ENCODE data around the gene ZNF133. TPM values are rescaled to one million over a fixed set of nuclear protein-coding genes. Genes with fewer than 3 reads are reported as not detected.

ZNF133 gene
- total RNA-seq, 2 donors from 2014 or later: 6.4 to 8.4 TPM

- Mint-ChIP-seq H3K36me3 (ENCODE audit: low read depth) (no peaks in the 10 kb centered on the region), H3K4me3 (no peak overlapping the region), H3K9me3 (no peaks in the 10 kb centered on the region), H3K27ac (no peak overlapping the region), H3K27me3 (no peaks in the 10 kb centered on the region), H3K4me1 (peaks cover 5% of the 10 kb centered on the region)
- no peak for ATAC-seq (replicated peaks)
These were observed 74.6 kb downstream of the ZNF133 start for GRCh38 chr20:18362916-18363315.

- Mint-ChIP-seq H3K27me3 (no peaks in the 10 kb centered on the region), H3K4me3 (no peak overlapping the region), H3K9me3 (no peaks in the 10 kb centered on the region), H3K36me3 (ENCODE audit: low read depth) (no peaks in the 10 kb centered on the region), H3K27ac (no peak overlapping the region), H3K4me1 (peaks cover 5% of the 10 kb centered on the region)
- no peak for ATAC-seq (replicated peaks)
These were observed 75.4 kb downstream of the ZNF133 start for GRCh38 chr20:18363708-18364107.

- peaks cover 5% of the 10 kb centered on the region for H3K4me1 Mint-ChIP-seq
- no peak overlapping the region for H3K4me3 Mint-ChIP-seq
- no peak overlapping the region for H3K27ac Mint-ChIP-seq
- no peaks in the 10 kb centered on the region for H3K9me3 Mint-ChIP-seq
- no peaks in the 10 kb centered on the region for H3K36me3 Mint-ChIP-seq (ENCODE audit: low read depth)
- no peak for ATAC-seq (replicated peaks)
- no peaks in the 10 kb centered on the region for H3K27me3 Mint-ChIP-seq
These were observed 76.4 kb downstream of the ZNF133 start for GRCh38 chr20:18364768-18365167.

Other genes starting within 250 kb of the ZNF133 start
- gene OVOL2, start 230.6 kb upstream of the ZNF133 start, total RNA-seq: not detected
- gene KAT14, start 150.7 kb upstream of the ZNF133 start, total RNA-seq: 10 to 100 TPM; 11.3 to 11.6 TPM
- gene PET117, start 150.7 kb upstream of the ZNF133 start, total RNA-seq: 1 to 10 TPM; 8.2 to 8.4 TPM
- gene DZANK1, start 178.5 kb downstream of the ZNF133 start, total RNA-seq: 1 to 10 TPM; 2.1 to 3.2 TPM
- 1 to 10 TPM; 5.8 to 9.5 TPM for gene POLR3F, start 178.9 kb downstream of the ZNF133 start, total RNA-seq
- gene RBBP9, start 208.7 kb downstream of the ZNF133 start, total RNA-seq: 10 to 100 TPM; 12.5 to 18.3 TPM
- 100 to 1,000 TPM in 1 of 2 donors, 10 to 100 TPM in 1; 97.7 to 105 TPM for gene SEC23B, start 219.4 kb downstream of the ZNF133 start, total RNA-seq

Measured in activated T-helper 17 cell treated with anti-CD3 and anti-CD28 coated beads, Interleukin-2, amount 50 U/mL, for 72 hours (primary cell).